Measurements from ENCODE around the gene EIF2B2.
A peak's percentile ranks its signal among the peaks of the same experiment; 100 is the strongest.
"Not testable (repeated sequence)": the region's sequence is repeated elsewhere in the genome, so short reads cannot be mapped to it uniquely, and the experiment has no call there.

EIF2B2 gene

DNA sequence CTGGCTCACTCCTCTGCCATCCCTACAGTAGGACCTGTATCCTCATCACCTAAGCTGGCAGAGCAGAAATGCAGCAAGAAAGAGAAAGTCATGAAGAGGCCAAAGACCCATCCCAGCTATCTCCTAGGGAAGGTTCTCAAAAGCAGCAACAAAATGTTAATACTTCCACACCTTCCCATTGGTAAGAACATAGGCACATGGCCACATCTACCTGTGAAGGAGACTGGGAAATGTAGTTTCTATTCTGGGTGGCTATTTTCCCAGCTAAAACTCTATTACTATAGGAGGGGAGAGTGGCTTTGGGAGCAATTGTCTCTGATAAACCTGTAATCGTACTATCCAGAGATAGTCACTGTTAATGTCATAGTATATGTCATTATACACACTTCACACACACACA is 13.7 kb upstream of the EIF2B2 start:
- no peak for DNase-seq

DNA sequence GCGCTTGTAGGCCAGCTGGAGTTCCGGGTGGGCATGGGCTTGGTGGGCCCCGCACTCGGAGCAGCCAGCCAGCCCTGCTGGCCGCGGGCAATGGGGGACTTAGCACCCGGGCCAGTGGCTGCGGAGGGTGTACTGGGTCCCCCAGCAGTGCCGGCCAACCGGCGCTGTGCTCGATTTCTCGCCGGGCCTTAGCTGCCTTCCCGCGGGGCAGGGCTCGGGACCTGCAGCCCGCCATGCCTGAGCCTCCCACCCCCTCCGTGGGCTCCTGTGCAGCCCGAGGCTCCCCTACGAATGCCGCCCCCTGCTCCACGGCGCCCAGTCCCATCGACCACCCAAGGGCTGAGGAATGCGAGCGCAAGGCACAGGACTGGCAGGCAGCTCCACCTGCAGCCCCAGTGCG is 8.5 kb upstream of the EIF2B2 start:
- DNase-seq: not testable (repeated sequence)

DNA sequence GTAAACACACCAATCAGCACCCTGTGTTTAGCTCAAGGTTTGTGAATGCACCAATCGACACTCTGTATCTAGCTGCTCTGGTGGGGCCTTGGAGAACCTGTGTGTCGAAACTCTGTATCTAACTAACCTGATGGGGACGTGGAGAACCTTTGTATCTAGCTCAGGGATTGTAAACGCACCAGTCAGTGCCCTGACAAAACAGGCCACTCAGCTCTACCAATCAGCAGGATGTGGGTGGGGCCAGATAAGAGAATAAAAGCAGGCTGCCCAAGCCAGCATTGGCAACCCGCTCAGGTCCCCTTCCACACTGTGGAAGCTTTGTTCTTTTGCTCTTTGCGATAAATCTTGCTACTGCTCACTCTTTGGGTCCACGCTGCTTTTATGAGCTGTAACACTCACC is 6.9 kb upstream of the EIF2B2 start:
- DNase-seq: not testable (repeated sequence)

DNA sequence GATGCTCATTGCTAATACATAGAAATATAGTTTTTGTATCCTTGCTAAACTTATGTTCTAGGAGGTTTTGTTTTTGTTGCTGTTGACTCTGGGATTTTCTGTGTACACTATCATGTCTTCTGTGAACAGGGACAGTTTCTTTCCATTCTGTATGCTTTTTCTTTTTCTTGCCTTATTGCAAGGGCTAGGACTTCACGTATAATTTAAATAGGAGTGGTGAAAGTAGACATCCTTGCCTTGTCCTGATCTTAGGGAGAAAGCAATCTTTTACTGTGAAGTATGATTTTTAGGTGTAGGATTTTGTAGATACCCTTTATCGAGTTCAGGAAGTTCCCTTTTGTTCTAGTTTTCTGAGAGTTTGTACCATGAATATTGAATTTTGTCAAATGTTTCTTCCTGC is 1.5 kb upstream of the EIF2B2 start:
- no peak for DNase-seq

DNA sequence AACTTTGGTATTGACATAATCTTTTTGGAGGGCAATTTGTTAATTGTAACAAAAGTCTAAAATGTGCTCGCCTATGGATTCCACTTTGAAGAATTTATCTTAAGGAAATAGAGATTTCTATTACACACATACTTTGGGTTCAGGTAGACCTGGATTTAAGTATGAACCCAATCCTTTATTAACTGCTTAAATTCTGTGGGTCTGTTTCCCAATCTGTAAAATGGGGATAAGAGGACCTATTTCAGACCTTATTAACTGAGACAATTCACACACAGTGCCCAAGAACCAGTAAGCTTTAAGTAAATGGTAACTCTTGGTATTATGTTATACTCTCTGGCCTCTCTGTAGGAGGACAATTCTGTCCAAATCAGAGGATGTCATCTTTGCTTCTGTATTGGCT is 822 bp upstream of the EIF2B2 start:
- no peak for DNase-seq

DNA sequence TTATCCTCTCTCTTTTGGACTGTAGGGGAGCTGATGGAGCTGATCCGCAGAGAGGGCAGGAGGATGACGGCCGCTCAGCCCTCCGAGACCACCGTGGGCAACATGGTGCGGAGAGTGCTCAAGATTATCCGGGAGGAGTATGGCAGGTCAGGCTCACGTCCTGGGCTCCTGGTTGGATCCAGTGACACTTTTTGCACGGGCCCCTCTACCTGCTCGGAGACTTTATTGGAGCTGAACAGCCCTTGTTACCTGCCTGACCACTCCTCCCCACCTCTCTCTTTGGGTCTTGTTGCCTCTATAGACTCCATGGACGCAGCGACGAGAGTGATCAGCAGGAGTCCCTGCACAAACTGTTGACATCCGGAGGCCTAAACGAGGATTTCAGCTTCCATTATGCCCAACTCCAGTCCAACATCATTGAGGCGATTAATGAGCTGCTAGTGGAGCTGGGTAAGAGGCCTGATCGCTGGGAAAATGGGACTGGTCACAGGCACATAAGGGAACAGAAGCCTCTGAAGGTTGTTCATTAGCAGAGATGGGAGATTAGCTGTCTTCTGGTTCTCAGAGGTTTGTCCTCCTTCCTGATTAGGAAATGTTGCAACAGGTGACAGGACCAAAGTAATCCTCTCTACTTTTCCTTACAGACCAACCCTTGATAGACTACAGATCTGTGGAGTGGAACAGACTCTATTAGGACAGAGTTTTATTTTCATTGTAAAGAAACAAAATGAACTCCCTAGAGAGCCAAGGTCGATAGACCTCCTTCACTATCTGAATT is 718 bp downstream of the EIF2B2 start:
- no peak for DNase-seq

DNA sequence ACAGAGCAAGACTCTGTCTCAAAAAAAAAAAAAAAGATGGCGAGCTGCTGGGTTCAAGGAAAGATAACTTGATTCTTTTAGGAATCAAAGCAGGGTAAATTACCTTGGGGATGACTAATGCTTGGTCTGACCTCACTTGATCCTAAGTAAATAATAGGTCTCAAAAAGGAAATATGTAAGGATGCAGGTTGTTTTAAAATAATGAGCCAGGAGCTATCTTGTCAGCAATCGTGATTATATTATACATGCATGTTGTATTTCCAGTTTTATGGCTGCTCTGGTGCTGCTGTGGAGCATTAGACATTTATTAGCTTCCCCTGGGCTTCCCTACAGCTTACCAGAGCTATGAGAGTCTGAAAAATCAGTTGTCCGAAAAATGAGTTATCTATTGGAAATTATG is 2.6 kb downstream of the EIF2B2 start:
- no peak for DNase-seq

DNA sequence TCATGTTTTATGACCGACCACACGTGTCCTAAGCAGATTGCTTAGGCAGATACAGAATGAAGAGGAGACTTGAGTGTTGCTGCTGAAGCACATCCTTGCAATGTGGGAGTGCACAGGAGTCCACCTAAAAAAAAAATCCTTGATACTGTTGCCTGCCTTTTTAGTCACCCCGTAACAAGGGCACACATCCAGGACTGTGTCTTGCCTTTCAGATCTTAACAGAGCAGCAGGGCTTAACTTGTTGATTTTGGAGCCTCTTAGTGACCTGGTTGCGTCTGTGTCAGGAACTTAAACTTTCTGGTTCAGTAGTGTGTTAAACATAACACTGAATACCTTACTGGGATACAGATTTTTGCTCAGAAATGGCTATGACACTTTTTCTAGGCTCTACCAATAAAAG is 6.5 kb downstream of the EIF2B2 start:
- DNase-seq: no peak

DNA sequence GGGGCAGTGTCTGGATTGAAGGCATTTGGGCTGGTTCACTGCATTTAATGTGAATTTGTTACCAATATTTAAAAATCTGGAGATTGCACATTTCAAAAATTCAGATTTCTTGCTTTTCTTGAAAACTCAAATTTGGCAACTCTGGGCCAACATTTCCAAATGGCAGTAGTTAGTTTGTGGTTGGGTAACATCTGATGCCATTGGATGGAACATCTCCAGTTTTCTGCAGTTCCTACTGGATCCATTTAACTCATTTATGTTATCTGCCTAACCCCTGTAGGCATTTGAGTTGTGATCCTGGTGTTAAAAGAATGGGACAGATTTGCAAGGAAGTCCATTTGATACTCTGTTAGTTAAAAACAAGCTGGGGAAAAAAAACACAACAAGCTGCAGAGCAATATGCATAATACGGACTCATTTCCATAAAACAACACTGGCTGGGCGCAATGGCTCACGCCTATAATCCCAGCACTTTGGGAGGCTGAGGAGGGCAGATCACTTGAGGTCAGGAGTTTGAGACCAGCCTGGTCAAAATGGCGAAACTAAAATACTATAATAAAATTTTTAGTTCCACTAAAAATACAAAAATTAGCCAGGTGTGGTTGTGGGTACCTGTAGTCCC is 7.9 kb downstream of the EIF2B2 start:
- no peak for DNase-seq

DNA sequence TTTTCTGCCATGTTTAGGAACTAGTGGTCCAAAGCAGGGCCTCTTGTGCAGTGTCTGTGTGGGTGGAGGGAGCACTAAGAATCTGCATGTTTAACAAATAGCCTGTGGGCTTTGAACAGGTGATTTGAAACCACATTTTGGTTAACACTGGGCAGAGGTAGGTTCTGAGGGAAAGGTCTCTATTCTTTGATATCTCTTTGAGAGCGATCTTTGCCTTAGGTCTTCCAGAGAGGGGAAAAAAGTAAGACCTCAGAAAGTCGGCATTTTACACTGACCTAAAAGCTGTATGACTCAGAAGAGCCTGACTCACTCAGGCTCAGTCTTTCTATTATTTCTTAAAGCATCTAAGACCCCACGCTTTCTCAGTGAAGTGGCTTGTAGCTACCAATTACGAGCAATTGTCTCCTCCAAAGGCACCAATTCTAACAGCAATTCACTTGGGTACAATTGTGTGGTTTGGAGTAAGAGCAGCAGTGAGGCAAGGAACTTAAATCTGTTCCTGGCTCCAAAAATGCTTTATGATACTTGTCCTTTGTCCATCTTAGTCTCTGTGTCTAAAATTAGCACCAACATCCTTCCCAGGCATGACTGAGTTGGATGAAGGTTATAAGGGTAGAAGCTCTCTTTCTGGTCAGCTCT is 8.8 kb downstream of the EIF2B2 start:
- DNase-seq: no peak

DNA sequence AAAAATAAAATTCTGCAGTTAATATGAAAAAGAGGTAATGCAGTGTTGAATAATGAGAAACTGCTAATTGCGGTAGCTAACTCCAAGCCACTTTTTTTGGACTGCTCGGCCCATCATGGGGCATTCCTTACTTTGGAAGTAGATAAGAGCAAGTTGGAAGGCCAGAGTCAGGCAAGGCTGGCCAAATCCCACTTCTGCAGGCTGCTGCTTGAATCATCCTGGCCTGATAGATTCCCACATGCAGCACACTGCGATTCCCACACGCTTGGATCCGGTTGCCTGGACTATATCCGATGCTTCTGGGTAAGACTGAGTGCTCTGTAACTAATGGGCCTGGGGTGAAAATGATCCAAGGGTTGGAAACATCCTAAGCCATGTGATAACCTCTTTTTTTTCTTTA is 10.6 kb downstream of the EIF2B2 start:
- DNase-seq: no peak

DNA sequence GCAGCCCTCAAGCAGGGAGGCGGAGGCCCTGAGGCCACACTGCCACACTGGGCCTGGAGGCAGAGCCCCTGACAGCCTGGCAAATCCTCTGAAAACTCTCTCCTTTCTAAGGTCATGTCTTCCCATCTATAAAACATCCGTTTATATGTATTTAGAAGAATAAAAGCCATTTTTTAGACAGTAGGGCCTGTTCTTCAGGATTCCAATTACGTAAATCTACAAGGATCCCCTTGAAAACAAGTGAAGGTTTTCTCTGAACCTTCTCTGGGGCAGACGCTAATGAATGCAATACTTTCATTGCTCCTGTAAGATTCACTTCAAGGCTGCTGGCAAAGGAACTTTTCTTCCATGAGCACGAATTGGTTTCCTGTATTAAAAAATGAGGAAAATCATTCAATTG is 12.8 kb downstream of the EIF2B2 start:
- DNase-seq: no peak

DNA sequence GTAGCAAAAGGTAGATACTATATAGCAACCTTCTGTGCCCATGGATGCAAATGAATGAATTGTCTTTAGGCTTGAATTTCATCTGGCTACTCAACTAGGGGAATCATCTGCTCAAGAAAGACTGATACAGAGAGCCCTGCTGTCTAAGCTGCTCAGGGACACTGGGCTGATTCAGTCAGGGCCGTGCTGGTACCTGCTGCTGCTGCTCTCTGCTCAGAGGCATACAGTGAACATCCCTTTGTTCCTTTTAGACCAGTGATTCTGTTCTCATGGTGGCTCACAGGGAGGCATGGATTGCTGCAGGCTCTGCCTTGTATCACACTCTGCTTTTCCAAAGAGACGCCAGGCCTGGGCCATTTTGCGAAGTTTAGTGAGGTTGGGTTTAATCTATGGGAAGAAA is 14.1 kb downstream of the EIF2B2 start:
- DNase-seq: peak in 29 of 56 donors; percentile 1 to 60 (median 10)

DNA sequence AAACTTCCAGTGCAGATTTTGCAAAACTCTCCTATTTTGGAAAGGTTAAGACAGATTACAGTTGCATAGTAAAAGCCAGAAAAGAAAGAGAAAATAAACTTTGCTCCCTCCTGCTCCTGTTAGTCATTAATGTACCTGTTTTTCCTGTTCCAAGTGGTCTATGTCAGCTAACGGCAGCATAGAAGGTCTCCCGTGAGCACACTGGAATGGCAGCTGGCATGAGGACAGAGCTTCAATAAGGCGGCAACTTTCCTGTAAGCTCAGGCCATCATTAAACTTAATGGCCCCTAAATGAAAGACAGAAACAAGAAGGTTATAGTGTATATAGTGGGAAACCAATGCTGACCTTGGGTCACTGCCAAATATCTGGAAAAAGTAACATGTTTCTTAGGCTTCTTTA is 16.0 kb downstream of the EIF2B2 start:
- no peak for DNase-seq

DNA sequence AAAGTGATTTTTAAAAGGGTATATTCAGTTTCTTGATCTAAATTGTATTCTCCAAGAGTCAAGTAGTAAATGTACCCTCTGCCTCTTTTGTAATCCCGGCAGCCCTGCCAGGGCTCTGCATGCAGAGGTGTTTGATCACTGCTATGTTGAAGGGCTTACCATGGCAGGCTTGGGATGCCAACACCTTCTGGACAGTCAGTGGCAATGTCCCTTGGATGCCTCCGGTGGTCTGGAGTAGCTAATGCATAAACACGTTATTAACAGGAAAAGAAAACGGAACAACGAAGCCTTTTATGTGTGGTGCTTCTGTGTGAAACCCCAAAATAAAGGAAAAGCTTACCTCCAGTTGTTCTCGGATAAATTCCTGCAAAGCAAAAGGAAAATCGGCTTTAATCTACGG is 19.9 kb downstream of the EIF2B2 start:
- no peak for DNase-seq

DNA sequence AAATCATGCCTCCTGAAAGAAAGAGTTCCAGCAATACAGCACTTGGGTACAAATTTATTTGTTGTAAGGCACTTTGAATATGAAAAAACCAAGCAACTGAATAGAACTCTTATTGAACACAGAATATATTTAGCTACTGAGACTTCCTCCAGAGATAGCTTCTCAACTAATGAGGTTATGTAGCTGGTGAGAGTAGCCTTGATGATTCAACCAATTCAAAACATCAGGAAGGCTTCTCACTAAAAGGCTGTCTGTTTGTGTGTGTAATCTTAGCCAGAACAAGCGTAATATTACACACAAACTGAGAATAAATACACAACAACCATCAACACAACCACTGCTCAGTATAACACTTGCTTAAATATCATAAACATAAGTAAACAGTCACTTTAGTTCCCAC is 20.4 kb downstream of the EIF2B2 start:
- no peak for DNase-seq

DNA sequence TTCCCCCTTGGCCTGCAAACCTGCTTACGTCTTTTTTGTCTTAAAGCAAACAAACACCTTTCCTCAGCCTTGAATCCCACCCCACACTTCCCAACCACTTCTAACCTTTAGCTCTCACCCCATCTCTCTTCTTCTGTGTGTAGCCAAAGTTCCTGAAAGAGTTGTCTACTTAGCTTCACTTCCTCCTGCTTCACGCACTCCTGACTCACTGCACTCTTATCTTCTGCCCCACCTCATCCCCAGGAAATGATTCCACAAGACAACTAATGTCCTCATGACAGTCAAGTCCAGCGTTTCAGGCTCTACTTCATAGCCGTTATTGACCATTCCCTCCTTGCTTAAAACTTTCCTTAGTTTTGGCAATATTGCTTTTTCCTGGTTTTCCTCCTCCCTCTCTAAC is 22.4 kb downstream of the EIF2B2 start:
- DNase-seq: no peak

DNA sequence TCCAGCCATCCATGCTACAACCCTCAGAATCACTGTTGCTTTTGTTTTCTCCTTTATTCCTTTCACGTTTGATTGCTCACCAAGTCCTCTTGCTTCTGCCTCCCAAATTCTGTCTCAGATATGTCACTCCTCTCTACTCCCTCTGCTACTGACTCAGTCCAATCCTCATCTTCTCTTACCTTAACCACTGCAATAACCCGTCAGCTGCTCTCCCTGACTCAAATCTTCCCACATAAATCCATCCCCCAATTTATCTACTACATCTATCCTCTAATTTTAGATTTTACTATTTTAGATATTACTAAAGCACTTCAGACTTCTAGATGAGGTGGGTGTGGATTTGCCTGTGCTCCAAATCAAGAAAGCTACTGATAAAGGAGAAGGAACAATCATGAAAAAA is 23.2 kb downstream of the EIF2B2 start:
- DNase-seq: no peak

DNA sequence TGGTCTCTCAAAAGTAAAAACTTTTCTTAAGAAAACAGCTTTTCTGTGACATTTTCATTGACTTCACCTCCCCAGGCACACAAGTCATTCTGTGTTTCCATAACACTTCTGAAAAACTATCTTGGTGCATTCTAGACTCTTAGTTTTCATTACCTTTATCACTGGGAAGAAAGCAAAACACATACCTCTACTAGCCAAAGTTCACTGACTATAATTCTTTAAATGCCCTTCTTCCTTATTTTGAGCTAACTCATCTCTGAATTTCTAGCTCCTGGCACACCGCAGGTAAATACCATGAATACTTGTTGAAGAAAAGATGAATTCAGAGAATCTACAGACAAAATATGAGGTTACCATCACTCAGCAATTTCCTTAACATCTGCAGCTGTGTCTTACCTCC is 27.4 kb downstream of the EIF2B2 start:
- DNase-seq: no peak

DNA sequence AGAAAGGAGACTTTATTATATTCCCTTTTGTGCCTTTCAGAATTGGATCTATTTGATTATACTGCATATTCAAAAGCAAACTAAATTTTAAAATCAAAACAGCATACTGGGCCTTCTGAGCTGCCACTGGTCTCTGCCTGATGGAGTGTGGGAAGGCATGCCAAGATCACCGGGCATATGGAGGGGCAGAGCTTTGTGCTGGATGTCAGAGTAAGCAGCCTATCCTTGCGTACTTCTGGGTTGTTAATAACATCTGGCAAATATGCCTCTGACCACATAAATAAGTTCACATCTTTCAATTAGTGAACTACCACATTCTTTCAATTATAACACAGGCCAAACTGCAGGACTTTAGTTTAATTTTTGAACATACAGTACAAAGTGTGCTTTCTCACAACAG is 30.2 kb downstream of the EIF2B2 start:
- no peak for DNase-seq

DNA sequence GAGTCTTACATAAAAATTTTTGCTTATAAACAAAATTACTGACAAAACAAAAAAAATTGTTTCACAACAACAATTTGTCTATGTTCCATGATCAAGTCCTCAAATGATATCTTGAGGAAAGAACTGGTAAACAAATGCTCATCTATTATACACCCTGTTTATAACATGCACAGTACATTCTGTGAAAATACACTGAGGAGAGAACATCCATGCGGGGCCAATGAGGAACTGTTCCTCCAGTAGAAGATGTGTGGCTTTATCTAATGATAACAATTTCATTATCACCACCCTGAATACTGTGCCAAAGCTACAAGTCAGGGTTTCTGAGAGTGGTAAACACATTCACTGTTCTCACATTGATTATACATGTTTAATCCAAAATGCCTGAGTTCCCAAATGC is 37.8 kb downstream of the EIF2B2 start:
- no peak for DNase-seq

DNA sequence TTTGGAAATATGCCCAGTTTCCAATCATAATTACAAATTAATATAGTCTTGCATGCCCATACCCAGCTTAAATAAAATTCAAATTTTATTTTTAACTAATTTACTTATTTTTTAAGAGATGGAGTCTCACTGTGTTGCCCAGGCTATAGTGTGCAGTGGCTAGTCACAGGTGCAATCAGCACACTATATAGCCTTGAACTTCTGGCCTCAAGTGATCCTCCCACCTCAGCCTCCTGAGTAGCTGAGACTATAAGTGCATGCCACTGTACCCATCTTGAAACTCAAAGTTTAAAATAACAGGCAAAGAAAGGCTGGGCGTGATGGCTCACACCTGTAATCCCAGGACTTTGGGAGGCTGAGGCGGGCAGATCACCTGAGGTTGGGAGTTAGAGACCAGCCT is 38.2 kb downstream of the EIF2B2 start:
- DNase-seq: no peak

DNA sequence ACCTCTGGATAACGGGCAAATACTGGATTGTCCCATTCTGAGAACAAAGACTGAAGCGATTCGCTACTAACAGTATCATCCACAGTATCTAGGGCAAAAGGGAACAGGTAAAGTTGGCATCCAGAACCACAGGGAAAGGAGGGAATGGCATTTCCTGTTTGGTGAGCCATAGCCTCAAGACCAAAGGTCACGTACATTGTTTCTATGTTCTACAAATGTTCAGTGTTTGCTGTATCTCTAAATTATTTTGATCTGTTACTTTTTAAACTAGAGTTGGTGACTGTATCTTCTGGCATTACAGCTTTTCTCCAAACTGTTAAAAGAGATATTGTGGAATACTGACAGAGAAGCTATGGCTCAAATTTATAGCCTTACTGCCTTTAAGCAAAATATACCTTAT is 38.9 kb downstream of the EIF2B2 start:
- no peak for DNase-seq
